GM21717 (cell line): Measurements from ENCODE around the gene CHST8.

ENCODE experiments used
- ATAC-seq: cut with Tn5 transposase; IDR thresholded peaks from one replicate; pipeline ENCODE4 v1.9.1; 2021; ENCODE audit warnings: mild to moderate bottlenecking, moderate library complexity; ENCODE audit not compliant: unreplicated experiment

Gene CHST8

DNA sequence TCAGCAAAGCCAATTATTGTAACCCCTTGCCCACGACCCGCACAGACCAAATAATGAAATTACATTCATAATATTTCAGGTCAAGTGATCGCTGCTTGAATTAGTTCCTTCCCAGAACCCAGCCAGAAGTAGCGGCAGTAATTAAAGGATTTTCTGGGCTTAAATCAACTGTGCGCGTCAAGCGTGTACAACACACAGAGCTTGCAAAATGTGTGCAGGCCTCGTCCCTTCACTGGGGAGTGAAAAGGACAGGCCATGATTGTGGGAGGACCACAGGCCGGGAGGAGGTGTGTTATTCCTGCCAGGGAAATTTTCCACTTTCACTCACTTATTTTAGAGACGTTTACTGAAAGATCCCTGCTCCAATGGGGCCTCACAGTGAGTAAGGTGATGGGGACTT lies 84.9 kb downstream of the CHST8 start:
- ATAC-seq: no peak

- ATAC-seq: no peak
Measured at GRCh38 chr19:33712268-33712667, 90.5 kb downstream of the CHST8 start.

DNA sequence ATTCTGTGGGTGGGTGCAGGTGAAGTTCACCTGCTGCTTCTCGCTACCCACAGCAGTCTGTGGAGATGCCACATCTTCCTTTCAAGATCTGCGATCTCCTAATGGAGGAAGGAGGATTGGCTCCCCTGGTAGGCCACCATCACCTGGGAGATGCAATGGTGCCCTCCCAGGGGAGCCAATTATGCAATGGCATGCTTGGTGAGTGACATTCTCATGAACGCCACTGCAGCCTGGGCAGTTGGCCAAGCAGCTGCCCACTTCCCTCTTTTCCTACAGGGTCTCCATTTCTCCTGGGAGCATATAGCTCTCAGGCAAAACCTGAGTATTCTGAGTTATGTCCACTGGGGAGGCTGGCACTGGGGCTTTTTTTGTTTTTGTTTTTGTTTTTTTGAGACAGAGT lies 91.4 kb downstream of the CHST8 start:
- ATAC-seq: no peak

DNA sequence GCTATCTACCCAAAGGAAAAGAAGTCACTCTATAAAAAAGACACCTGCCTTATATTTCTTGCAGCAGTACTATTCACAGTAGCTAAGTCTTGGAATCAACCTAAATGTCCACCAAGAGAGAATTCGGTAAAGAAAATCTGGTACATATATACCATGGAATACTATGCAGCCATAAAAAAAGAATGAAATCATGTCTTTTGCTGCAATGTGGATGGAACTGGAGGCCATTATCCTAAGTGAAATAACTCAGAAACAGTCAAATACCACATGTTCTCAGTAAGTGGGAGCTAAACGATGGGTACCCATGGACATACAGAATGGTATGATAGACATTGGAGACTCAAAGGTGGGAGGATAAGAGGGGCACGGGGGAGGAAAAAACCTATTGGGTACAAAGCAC lies 92.4 kb downstream of the CHST8 start:
- ATAC-seq: no peak

DNA sequence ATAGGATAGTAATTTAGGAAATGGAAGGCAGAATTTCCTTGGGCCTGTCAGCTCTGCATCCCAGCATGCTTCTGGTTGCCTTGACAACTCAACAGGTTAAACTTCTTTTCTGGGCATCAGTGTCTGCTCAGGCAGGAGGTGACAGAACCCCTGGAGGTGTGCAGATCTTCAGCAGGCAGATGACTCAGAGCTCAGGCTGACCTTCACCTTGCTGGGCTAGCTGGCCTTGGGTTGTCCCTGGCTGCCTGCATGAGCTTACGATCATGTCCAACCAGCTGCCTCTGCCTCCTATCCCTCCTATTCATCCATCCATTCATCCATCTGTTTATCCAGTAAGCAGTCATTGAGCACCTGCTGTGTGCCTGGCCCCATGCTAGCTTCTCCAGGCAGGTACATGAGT lies 93.7 kb downstream of the CHST8 start:
- no peak for ATAC-seq

DNA sequence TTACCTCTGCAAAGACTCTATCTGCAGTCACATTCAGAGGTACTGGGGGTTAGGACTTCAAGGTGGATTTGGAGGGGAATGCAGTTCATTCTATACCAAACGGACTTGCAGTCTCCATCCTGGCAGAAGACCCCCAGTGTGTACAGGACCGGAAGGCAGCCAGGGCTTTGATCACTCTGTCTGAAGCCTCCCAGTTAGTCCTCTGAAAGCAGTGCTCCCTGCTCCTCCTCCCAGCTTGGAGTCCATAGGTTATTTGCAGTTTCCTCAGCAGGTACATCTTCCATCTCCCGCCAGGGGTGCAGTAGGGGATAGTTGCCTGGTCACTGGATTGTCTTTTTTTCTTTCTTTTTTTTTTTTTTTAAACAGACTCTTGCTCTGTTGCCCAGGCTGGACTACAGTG lies 96.1 kb downstream of the CHST8 start:
- ATAC-seq: no peak

- no peak for ATAC-seq
Measured at GRCh38 chr19:33718651-33719254, 97.0 kb downstream of the CHST8 start.

GRCh38 chr19:33719366-33720154 lies 97.8 kb downstream of the CHST8 start:
- no peak for ATAC-seq

DNA sequence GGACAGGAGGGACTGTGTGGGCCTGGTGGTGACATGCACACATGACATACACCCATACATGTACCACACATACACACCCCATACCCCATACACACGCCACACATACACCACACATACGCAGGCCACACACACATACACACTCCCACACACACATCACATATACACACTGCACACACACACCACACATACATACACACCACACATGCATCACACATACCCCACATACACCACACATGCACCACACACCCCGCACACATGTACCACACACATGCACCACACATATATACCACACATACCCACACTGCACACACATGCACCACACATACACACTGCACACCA lies 98.4 kb downstream of the CHST8 start:
- no peak for ATAC-seq

DNA sequence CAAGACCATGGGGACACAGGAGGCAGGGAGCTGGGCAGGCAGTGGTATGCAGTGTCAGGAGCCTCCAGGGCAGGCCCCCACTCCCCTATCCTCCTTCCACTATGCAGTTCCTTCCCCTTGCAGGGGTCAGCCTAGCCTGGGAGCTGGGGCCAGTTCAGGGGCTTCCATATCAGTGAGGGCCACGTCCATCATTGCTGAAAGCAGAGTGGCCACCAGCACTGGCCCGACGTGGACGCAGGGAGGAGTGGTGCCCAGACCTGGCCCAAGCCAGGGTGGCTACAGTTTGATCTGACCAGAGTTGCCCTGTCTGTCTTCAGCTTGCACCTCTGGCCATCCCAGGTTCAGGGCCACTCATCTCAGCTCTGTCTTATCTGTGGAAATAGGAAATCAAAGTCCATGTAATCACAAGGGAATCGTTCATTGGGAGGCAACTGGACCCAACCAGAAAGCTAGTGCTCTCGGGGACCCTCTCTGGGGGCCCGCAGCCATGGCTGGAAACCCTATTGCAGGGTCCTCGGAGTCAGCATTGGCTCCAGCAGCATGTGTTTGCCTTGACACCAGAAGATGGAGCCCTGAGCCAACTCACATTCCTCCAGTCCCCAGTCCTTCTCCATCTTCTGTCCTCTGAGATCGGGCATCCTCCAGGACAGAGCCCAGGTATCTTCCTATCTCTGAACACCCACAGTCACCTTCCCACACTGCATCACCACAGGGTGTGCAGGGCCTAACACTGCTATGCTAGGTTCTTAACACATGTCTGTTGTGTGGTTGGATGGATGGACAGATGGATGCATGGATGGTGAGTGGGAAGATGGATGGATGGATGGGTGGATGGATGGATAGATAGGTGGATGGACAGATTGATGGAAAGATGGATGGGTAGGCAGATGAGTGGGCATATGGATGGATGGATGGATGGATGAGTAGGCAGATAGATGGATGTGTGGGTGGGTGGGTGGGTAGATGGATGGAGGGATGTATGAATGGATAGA lies 99.2 kb downstream of the CHST8 start:
- ATAC-seq: no peak

- ATAC-seq: no peak
Measured at GRCh38 chr19:33721735-33722297, 100.1 kb downstream of the CHST8 start.

DNA sequence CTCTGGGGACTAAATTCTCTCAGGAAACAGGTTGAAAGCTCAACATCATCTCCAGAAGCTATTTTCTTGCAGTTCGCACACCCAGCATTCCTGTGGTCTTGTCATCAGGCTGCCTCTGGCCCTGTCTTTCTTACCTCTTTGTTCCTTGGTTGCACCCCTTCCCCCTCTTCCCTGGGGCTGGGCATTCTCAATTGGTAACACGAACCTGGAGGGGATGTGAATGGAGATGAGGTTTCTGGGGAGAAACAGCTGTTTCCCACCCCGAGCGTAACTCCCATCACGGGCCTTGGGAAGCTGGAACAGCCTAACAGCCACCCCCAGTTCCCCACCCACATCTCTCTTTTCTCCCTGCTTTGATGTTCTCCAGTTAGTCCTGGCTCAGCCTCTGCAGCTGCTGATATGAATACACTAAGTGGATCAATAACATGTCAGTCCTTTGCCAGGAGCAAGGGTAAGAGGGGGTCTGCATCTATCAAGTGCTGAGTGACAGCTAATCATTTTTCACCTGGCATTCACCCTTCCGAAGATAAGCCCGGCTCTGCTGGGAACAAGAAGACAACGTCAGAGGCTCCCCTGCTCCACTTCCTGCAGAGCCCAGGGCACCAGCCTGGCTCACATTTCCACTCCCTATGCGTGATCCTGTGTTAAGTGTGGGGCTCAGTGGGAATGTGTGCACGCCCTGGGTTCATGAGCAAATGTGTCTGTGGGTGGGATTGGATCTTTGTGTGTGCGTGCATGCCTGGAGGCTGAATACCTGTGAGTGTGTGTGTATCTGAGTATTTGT lies 100.9 kb downstream of the CHST8 start:
- no peak for ATAC-seq

GRCh38 chr19:33723512-33723911 lies 101.8 kb downstream of the CHST8 start:
- ATAC-seq: no peak

DNA sequence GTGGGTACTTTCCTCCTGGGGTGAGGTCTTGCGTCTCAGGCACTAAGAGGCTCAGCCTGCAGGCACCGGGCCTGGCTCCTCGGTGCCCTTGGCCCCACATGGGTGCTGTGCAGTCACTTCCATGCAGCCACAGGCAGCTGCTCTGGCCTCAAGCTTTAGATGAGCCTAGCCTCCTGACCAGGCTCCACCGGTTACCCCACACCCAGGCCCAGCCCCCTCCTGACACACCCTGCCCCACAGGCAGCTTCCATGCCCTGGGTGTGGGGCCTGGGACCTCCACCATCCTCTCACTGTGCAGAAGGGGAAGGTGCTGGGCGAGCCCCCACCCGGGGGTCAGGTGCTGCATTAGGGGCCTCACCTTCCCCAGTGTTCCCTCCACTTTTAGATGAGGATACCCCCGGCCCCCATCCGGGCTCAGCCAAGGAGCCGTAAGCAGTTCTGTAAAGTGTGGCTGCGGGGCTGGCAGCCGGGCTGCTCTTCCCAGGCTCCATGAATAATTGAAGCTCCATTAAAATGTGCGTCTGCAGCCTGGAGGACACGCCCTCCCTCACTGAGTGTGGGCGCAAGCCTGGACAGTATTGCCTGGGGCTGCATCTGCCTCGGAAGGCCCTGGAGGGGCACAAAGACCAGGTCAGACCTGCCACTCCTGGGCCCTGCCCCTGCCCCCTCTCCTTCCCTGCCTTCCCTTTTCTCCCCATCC lies 102.4 kb downstream of the CHST8 start:
- ATAC-seq: no peak

DNA sequence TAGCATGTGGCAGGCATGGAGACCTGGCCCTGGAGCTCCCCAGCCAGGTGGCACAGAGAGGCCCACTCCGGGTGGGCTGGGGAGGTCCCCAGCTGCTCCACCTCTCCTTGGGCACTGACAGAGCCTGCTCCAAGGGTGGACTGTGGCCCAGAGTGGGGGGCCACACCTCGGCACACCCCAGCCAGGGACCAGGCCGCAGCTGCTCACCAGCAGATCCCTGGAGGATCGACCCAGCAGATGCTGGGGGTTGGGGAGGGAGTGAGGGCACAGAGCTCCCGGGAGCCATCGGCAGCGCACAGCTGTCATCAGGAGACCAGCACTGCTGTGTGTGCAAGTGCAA lies 102.9 kb downstream of the CHST8 start:
- no peak for ATAC-seq

GRCh38 chr19:33725567-33725966 lies 103.8 kb downstream of the CHST8 start:
- no peak for ATAC-seq

GRCh38 chr19:33726756-33727155 lies 105.0 kb downstream of the CHST8 start:
- no peak for ATAC-seq

GRCh38 chr19:33727331-33727998 lies 105.7 kb downstream of the CHST8 start:
- no peak for ATAC-seq

DNA sequence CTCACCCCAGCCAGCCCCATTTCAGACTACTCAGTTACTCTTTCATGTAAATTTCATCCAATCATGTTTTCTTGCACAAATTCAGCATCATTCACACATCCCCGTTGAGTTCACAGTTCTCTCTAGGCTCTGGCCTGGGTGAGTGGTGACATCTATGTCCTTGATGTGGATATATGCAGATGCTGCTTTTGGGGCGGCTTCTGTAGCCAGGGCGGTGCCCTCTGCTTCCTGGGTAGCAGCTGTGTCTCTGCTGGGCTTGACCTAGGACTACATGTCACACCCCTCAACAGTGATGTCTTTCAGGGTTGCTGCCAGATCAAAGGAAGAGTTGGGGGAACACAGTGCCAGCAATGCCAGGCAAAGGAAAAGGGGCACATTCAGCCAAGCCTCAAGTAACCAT lies 106.4 kb downstream of the CHST8 start:
- ATAC-seq: no peak
